ENCODE measurements around the gene RNF217.

RNF217 gene

DNA sequence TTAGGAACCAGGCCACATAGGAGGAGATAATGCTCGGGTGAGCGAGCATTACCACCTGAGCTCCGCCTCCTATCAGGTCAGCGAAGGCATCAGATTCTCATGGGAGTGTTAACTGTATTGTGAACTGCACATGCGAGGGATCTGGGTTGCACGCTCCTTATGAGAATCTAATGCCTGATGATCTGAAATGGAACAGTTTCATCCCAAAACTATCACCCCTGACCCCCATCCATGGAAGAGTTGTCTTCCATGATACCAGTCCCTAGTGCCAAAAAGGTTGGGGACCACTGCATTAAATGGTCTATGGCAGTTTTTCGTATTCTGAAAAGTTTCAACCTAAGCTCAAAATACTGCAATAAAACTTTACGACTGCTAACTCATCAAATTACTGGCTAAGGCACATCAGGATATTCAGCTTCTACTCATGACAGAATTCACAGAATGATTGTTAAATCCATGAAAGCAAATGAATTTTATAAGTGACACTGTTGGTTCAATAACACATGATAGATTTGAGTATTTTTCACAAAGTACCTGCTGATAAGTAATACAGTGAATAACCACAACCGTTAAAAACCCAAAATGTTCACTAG is 25.9 kb downstream of the RNF217 start:
- FAIRE-seq = no peak
- DNase-seq (ENCODE audit: low spot score) = no peak

DNA sequence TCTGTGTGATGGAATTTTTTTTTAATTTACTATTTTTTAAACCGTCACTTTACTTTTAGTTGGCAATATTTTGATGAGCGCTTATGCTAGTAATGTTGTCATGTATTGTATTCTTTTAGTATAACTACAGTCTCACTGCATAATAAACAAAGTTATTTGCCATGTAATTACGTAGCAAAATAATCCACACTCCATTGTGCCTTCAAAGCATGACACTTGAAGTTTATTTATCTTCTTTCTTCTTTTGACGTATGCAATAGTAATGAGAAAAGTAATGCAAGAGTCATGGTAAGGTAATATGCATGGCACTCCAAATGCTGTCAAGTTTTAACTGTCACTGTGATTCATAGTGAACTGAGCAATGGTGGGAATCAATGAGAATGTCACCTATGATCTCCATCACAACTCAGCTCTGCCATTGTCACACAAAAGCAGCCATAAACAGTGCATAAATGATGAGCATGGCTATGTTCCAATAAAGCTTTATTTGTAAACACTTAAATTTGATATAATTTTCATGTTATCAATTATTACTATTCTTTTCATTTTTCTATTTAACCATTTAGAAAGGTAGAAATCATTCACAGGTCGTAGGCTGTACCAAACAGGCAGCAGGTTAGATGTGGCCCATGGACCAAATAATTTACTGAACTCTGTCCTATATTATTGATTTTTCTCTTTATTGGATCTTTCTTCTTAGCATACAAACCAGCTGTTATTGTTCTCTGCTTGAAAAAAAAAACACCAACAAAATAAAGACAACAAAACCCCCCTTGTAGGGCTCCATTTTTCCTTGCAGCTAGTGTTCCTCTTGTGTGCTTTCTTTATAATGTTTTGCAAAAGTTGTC is 27.1 kb downstream of the RNF217 start:
- FAIRE-seq (no peak), DNase-seq (ENCODE audit: low spot score) (no peak)

DNA sequence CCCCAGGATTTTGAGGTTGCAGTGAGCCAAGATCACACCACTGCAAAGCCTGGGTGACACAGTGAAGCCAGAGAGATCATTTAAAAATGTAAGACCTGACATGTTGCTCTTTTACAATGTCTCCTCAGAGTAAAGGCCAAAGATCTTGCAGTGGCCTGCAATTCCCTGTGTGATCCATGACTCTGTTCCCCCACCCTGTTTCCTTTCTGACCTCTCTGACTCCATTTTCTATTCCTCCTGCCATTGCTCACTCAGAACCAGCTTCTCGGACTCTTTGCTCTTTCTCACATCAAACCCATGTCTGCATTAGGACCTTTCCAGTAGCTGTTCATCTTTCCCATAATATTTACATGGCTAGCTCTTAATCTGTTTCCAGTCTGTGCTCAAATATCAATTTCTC is 28.8 kb downstream of the RNF217 start:
- DNase-seq (ENCODE audit: low spot score) = no peak
- FAIRE-seq = no peak

DNA sequence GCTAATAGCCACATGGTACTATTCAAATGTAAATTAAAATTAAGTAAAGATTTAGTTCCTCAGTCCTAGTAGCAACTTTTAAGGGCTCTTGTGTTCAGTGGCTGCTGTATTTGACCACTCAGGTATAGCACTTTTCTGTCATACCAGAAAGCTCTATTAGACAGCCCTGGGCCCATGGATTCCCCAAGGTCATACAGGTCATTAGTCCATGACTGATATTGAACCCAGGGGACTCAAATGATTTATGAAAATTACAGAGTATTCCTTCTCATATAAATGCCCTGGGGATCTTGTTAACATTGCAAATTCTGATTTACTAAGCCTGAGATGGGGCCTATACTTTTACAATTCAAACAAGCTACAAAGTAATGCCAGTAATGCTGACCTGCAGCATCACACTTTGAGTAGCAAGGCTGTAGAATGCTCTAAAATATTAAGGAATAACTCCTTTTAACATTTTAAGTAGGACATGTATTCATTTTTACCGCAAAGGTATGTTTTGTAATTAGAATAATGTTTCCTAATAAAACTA is 29.6 kb downstream of the RNF217 start:
- no peak for DNase-seq (ENCODE audit: low spot score)
- no peak for FAIRE-seq

DNA sequence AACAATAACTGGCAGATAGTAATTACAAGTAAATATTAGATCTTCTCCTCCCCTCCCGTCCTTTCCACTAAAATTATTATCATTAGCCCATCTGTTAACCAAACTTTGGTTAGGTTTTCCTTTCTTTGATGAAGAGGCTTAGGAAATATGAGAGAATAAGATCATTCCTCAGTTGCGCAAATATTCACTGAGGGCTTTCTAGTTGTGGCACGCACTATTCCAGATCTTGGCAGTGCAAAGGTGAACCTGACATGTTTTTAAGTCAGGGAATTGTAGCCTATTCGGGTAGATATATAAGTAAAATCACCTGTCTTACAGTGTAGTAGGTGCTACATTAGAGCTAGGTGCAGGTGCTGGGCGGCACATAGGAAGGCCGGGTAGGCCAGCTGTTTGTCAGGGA is 31.1 kb downstream of the RNF217 start:
- DNase-seq (ENCODE audit: low spot score) = no peak
- no peak for FAIRE-seq

DNA sequence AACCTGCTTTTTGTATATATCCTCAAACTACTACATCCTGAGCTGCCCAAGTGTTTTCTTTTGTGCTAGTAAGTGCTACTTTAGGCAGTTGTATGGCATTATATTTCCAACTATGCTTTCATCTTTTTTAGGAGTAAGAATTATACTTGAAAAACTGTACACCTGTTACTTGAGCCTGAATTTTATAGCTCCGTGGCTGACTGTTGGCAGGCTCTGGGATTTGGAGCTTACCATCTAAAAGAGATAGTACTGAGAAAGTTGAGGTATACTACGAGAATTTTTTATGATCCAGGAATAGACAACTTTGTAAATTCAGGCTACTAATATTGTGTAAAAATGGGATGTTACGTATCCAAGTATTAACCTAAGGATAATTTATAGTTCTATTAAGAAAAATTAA is 32.4 kb downstream of the RNF217 start:
- no peak for DNase-seq (ENCODE audit: low spot score)
- FAIRE-seq = no peak

DNA sequence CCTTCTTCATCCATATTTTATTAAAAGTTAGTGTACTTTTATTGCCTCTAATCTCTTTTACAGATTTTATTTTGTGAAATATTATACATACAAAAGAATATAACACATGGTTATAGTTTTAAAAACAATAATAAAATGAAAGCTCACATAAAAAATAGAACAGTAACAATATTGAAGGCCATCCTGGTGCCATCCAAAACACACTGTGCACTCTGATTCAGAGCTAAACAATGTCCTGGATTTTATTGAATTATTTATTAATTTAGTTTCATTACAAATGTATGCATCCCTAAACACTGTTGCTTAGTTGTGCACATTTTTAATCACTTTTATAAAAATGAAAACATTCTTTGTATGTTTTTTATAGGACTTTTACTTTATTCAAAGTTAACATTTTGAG is 32.9 kb downstream of the RNF217 start:
- no peak for DNase-seq (ENCODE audit: low spot score)

DNA sequence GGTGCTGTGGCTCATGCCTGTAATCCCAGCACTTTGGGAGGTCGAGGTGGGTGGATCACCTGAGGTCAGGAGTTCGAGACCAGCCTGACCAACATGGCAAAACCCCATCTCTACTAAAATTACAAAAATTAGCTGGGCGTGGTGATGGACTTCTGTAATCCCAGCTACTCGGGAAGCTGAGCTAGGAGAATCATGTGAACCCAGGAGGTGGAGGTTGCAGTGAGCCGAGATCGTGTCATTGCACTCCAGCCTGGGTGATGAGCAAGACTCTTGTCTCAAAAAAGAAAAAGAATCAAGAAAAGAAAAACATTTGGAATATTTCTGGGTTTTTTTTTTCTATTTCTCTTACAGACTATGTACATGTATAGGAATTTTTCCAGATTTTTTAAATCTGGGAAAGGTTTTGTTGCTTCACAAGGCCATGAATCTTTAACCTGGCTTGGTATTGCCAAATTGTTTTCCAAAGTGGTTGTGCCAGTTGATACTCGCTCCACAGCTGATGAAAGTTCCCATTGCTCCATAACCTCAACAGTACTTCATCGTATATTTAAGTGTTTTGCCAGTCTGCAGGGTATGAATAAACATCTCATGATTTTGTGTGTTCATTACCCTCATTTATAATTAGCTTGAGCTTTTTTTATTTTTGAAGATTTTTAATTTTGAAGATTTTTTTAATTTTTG is 33.5 kb downstream of the RNF217 start:
- FAIRE-seq = no peak

More for the DNA sequence above, 32.9 kb downstream of the RNF217 start:
- FAIRE-seq = no peak

DNA sequence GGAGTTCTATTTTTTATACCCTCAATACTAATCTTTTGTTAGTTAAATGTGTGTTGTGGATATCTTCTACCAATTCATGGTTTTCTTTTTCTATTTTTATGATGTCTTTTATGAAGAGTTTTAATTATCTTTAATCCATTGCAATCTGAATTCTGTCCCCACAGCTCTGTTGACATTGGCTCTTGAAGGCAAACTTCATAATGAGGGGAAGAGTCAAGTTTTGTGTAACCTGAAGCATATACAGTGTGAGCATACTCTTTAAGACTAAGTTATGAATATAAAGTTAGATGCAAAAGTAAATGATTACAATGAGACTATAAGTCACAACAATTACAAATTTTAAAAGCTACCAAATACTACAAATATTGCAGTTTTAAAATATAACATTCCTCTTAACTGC is 34.2 kb downstream of the RNF217 start:
- no peak for DNase-seq (ENCODE audit: low spot score)
- FAIRE-seq = no peak

More for the DNA sequence above, 33.5 kb downstream of the RNF217 start:
- DNase-seq (ENCODE audit: low spot score) = no peak

DNA sequence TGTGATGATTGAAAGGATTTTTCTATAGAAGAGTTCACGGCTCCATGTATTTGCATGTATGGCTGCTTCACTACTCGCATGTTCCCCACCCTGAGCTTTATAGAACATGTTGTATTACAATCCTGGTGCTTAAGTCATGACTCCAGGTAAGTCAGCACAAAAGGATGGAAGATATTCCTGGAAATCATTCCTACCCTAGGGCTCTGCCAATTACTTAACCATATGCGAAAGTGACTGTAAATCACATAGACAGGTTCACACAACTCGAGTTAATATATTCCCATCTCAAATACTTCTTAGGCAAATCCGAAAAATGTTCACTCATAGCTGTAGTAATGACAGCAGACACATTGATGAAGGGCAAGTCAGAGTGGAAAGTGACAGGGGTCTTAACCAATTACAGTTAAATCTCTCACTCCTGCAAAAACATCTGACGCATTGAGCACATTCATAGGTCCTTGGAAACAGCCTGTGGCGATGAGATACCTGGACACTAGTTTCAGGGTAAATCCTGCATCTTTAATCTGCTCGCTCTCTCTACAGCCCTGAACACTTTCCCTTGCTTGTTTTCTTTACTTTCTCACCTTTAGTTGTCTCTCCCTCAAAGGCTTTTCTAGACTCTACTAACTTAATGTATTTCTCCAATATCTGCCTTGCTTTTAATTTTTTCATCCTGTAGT is 35.1 kb downstream of the RNF217 start:
- no peak for FAIRE-seq
- no peak for DNase-seq (ENCODE audit: low spot score)

DNA sequence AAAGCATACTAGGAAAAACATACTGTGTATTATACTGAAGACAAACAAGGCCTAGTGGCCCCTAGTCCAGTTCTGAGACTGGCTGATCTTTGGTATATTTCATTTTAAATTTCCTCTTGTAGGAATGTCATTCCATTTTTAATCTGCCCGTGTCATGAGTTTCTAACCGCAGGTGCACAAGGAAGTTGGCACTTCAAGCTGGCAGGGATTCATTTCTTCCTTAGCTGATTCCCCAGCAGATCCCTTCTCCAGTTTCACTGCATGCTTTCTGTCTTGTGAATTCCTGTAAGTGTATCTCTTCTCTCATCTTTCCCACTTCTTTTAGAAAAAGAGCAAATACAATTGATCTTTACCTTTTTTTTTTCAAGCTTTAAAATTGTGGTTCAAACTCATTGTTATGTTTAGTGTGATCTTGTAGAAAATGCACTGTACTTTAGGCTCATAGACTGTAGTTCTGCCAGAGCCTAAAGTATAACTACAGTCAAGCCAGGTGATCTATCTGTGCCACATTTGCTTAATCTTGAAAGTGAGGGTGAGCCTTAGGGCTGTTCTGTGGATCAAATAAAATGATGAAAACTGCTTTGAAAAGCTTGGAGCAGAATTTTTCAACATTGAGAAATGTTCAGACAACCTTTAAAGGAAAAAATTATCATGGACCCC is 37.0 kb downstream of the RNF217 start:
- DNase-seq (ENCODE audit: low spot score) (no peak), FAIRE-seq (no peak)

DNA sequence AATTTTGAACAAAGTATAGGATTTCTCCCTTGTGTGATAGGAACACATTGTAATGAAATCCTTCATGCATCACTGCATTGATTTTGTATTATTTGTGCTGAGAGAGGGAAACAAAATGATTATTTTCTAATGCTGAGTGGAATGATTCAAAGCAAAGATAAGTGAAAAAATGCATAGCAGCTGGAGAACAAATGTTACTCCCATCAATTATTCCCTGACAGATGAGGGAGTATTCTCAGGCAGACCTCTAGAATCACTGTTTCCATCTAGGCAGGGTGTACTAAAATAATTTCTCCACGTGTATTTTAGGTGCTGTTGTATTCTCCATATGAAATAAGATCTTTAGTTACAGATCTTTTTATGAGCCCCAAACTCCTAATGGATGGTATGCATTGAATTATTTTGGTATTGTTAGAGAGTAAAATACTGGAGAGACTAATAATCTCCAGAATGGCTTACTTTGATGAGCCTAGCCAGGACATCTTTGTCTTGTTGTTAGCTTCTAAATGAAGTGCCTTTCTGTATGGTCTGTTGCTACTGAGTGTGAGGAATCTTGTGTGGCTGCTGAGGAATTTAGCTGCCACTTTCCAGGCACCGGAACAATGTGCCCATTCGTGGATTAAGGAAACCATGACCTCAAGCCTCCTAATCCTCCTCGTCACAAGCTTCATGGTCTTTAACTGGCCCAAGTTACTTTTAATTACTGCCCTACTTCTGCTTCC is 39.6 kb downstream of the RNF217 start:
- FAIRE-seq = no peak
- DNase-seq (ENCODE audit: low spot score) = no peak

DNA sequence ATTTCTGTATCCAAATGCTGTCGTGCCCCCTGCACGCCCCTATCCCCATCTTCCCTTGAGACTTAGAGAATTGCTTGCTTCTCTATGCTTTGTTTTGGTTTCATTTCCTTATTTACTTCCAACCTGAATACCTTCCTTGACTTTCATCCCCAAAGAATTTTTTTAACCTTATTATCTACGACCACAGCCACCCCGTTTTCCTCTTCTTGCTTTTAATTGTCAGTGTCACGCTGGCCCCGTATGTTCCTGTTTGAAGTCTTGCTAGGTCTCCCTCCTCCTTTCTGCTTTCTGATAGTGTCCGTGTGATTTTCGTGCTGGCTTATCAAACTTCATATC is 40.1 kb downstream of the RNF217 start:
- no peak for FAIRE-seq

DNA sequence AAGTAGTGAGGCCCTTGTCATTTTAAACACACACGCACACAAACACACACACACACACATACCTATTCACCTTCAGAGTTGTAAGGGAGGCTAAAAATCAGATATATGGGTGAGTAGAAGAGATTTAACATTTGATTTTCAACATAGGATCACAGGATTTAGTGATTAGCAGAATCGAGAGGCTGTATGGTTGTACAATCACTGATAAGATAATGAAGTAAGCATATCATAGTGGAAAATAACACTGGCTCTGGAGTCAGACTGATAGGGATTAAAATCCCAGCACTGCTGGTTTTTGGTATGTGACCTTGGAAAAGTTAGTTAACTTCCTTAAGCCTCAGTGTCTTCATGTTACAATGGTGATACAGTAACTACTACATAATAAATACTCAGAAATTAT is 40.8 kb downstream of the RNF217 start:
- FAIRE-seq = no peak
- no peak for DNase-seq (ENCODE audit: low spot score)

More for the DNA sequence above, 40.1 kb downstream of the RNF217 start:
- no peak for DNase-seq (ENCODE audit: low spot score)

DNA sequence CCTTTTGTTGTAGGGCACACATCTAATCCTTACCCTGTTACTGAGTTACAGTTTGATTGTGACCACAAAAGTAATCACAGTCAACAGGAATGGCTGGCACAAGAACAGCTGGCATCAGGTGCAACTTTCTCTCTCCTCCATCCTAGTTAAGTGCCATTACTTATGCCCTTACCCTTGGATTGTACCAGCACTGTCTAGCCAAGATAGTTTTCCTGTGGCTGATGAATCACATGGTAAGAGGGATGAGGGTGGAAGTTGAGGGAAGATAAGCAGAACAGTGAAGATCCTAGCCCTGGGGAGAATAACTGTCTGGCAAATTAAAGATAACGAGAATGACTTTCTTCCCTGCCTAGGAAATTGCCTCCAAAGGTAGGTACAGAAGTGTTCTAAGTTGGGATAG is 42.0 kb downstream of the RNF217 start:
- FAIRE-seq = no peak

DNA sequence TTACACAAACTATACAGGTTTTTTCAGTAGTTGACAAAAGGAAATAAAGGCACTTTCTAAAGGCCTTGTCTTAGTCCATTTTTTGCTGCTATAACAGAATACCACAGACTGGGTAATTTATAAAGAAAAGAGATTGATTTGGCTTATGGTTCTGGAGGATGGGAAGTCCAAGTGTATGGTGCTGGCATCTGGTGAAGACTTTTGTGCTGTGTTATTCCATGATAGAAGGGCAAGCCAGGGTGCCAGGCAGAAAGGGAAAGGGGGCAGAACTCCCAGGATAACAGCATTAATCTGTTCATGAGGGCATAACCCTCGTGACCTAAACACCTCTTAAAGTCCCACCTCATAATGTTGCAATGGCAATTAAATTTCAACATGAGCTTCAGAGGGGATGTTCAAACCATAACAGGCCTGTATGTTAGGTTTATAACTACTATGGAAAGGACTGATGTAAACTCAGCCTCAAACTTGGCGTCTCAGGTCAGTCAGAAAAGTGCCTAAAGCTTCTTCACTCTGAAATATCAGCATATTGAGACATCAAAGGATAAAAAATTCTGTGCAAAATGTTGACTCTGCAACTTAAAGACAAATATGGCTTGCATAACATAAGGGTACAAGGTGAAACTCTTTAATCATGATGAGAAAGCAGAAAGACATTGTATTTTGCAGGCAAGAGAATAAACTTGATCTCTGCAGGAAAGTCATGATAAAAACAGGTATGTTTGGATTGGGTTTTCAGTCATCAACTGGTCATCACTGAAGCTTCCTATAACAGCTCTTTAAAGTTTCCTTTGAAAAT is 42.8 kb downstream of the RNF217 start:
- no peak for DNase-seq (ENCODE audit: low spot score)
- FAIRE-seq = no peak

More for the DNA sequence above, 42.0 kb downstream of the RNF217 start:
- no peak for DNase-seq (ENCODE audit: low spot score)

DNA sequence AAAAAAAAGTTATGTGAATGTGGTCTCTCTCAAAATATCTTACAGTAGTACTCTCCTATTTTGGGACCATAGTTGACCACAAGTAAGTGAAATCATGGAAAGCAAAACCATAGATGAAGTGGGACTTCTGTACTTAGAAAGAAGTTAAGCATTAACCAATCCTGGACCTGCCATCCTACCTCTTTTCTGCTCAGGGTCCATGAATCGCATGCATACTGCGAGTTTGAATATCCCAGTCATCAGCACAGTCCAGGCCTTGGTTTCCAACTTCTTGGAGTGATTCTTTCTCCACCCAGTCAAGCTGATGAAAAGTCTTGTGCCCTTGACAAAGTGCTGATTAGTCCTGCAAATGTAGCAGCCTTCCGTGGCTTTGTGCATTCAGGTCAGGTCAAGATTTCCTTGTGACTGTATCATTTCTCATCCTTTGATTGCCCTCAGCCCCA is 46.0 kb downstream of the RNF217 start:
- FAIRE-seq (no peak), DNase-seq (ENCODE audit: low spot score) (no peak)

DNA sequence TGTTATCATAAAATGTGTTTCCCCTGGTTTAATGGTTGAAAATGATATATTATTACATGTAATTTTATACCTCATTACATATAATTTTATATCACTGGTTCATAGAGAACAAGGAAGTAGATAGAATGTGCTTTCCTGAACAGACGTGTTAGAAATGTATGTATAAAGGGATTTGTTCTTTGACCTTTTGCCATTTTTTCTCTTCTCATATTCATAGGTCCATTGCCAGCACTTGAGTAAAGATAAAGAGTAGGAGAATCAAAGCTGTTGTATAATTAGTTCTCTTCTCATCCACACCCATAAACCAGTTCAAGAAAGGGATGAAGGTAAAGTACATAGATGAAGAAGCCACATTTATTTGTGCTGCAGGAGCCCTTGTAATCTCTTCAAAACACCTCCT is 46.7 kb downstream of the RNF217 start:
- DNase-seq (ENCODE audit: low spot score) (no peak), FAIRE-seq (no peak)

DNA sequence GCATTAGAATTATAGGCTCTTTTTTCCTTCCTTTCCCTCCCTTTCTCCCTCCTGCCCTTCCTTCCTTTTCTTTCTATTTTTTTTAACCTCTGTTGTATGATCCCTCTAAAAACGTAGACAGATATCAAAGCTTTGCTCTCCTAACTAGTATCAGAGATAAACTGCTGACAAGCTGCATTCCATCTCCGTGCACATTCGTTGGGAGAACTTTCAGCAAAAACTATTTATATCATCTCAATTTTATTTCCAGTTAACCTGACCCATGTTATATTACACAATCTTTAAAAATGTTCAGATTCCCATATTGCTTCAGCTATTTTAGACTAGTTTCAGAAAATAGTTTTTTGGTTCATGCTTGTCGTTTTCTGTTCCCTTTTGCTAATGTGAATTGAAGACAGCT is 47.3 kb downstream of the RNF217 start:
- FAIRE-seq = no peak
- no peak for DNase-seq (ENCODE audit: low spot score)

Data from urothelium cell line (cell line).